ENCODE results near the gene GPSM1. TPM values are rescaled to one million over a fixed set of nuclear protein-coding genes. Genes with fewer than 3 reads are reported as not detected.

GPSM1 gene
- total RNA-seq, 6 experiments from 2014 or later = 1.3 to 4.8 (median 4.1) TPM

- H3K4me3 ChIP-seq = no peak overlapping the region
- 61% methylated on average over 4 of the region's 16 CpGs for WGBS (ENCODE audit: insufficient coverage, low coverage, low lambda C conversion rate, missing lambda C conversion rate)
- peaks cover 0 to 19% (median 8%) of the 10 kb centered on the region in 4 donors for H3K4me1 ChIP-seq
- intact Hi-C loops (cut with DNase I) = no loop called here
- TF ChIP-seq CTCF (IDR thresholded peaks at IDR 0.05) (no peak), POLR2A (IDR thresholded peaks at IDR 0.05) (no peak)
- H3K27me3 ChIP-seq = no peaks in the 10 kb centered on the region
- no peaks in the 10 kb centered on the region for H3K9me3 ChIP-seq
- H3K36me3 ChIP-seq = no peaks in the 10 kb centered on the region
- peak in 1 of 3 donors; percentile 49 for DNase-seq
- peak overlapping the region; percentile 55 to 95 (median 82) for H3K27ac ChIP-seq
- peak in 1 of 4 donors; percentile 36 for ATAC-seq
These were observed 30.8 kb upstream of the GPSM1 start for GRCh38 chr9:136296434-136297015.

- no peaks in the 10 kb centered on the region for H3K36me3 ChIP-seq
- TF ChIP-seq CTCF (IDR thresholded peaks at IDR 0.05) (no peak), POLR2A (IDR thresholded peaks at IDR 0.05) (peak; percentile 69)
- H3K4me3 ChIP-seq = peak overlapping the region in 1 of 3 donors; percentile 11
- DNase-seq = peak; percentile 84 to 93 (median 90)
- H3K27ac ChIP-seq = peak overlapping the region; percentile 55 to 95 (median 82)
- ATAC-seq = peak; percentile 72 to 91 (median 84)
- no peaks in the 10 kb centered on the region for H3K27me3 ChIP-seq
- WGBS (ENCODE audit: insufficient coverage, low coverage, low lambda C conversion rate, missing lambda C conversion rate) = 80% methylated on average over 2 of the region's 25 CpGs
- H3K4me1 ChIP-seq = peaks cover 0 to 19% (median 8%) of the 10 kb centered on the region in 4 donors
- H3K9me3 ChIP-seq = no peaks in the 10 kb centered on the region
- intact Hi-C loops (cut with DNase I) = no loop called here
These were observed 30.2 kb upstream of the GPSM1 start for GRCh38 chr9:136297016-136297691.

- peak overlapping the region in 2 of 3 donors; percentile 16 to 82 for H3K27ac ChIP-seq
- no peaks in the 10 kb centered on the region for H3K9me3 ChIP-seq
- no peaks in the 10 kb centered on the region for H3K36me3 ChIP-seq
- ATAC-seq = no peak
- TF ChIP-seq POLR2A (IDR thresholded peaks at IDR 0.05) (no peak), CTCF (IDR thresholded peaks at IDR 0.05) (no peak)
- H3K27me3 ChIP-seq = no peaks in the 10 kb centered on the region
- intact Hi-C loops (cut with DNase I) = no loop called here
- peak in 1 of 3 donors; percentile 26 for DNase-seq
- no peak overlapping the region for H3K4me3 ChIP-seq
- 77% methylated on average over 9 of the region's 26 CpGs for WGBS (ENCODE audit: insufficient coverage, low coverage, low lambda C conversion rate, missing lambda C conversion rate)
- peaks cover 0 to 19% (median 8%) of the 10 kb centered on the region in 4 donors for H3K4me1 ChIP-seq
These were observed 29.3 kb upstream of the GPSM1 start for GRCh38 chr9:136297766-136298735.

GRCh38 chr9:136299116-136299515 lies 28.2 kb upstream of the GPSM1 start:
- intact Hi-C loops (cut with DNase I) = no loop called here
- DNase-seq = no peak
- TF ChIP-seq POLR2A (IDR thresholded peaks at IDR 0.05) (no peak), CTCF (IDR thresholded peaks at IDR 0.05) (no peak)
- H3K27ac ChIP-seq = no peak overlapping the region
- no peaks in the 10 kb centered on the region for H3K27me3 ChIP-seq
- H3K4me3 ChIP-seq = no peak overlapping the region
- H3K36me3 ChIP-seq = no peaks in the 10 kb centered on the region
- H3K9me3 ChIP-seq = no peaks in the 10 kb centered on the region
- peaks cover 0 to 19% (median 8%) of the 10 kb centered on the region in 4 donors for H3K4me1 ChIP-seq
- no peak for ATAC-seq
- no CpG with 5 or more reads among the region's 18 CpGs for WGBS (ENCODE audit: insufficient coverage, low coverage, low lambda C conversion rate, missing lambda C conversion rate)
